ENCODE measurements around the gene CIITA. TPM values are rescaled to one million over a fixed set of nuclear protein-coding genes. Genes with fewer than 3 reads are reported as not detected.

CIITA gene
- total RNA-seq, 1 experiment from 2014 or later: not detected

GRCh38 chr16:10978124-10978523 lies 101.1 kb downstream of the CIITA start:
- DNase-seq (ENCODE audit: extremely low read depth, low read depth): no peak

- DNase-seq (ENCODE audit: extremely low read depth, low read depth): no peak
Observed at GRCh38 chr16:10978871-10979446, 102.0 kb downstream of the CIITA start.

GRCh38 chr16:10979717-10980601 lies 103.0 kb downstream of the CIITA start:
- DNase-seq (ENCODE audit: extremely low read depth, low read depth): no peak

GRCh38 chr16:10980813-10981212 lies 103.8 kb downstream of the CIITA start:
- no peak for DNase-seq (ENCODE audit: extremely low read depth, low read depth)

GRCh38 chr16:10981697-10982216 lies 104.8 kb downstream of the CIITA start:
- peak; percentile 27 for DNase-seq (ENCODE audit: extremely low read depth, low read depth)

- DNase-seq (ENCODE audit: extremely low read depth, low read depth): no peak
Observed at GRCh38 chr16:10982465-10983150, 105.6 kb downstream of the CIITA start.

GRCh38 chr16:10983159-10983558 lies 106.2 kb downstream of the CIITA start:
- DNase-seq (ENCODE audit: extremely low read depth, low read depth): no peak

- no peak for DNase-seq (ENCODE audit: extremely low read depth, low read depth)
Observed at GRCh38 chr16:10984509-10984908, 107.5 kb downstream of the CIITA start.

Other genes starting within 250 kb of the CIITA start
- gene TEKT5, start 182.3 kb upstream of the CIITA start, total RNA-seq (2014; rRNA removed; shearing (Covaris generic)): not detected in 2 replicates
- 22.9 and 24.1 TPM in 2 replicates for gene NUBP1, start 133.4 kb upstream of the CIITA start, total RNA-seq (2014; rRNA removed; shearing (Covaris generic))
- not detected in 2 replicates for gene TVP23A, start 58.4 kb upstream of the CIITA start, total RNA-seq (2014; rRNA removed; shearing (Covaris generic))
- gene DEXI, start 65.3 kb downstream of the CIITA start, total RNA-seq (2014; rRNA removed; shearing (Covaris generic)): 35.3 and 41.9 TPM in 2 replicates
- 9.9 and 10.8 TPM in 2 replicates for gene CLEC16A, start 67.4 kb downstream of the CIITA start, total RNA-seq (2014; rRNA removed; shearing (Covaris generic))